Mesenteric fat pad (tissue), 1 donor: ENCODE measurements around the gene TBPL1. TPM values are rescaled to one million over a fixed set of nuclear protein-coding genes. Genes with fewer than 3 reads are reported as not detected.

Experiments
- DNase-seq: peaks from one replicate; pipeline ENCODE4 v3.0.0-alpha.2; 2020; ENCODE audit warnings: low spot score
- total RNA-seq: library from RNA; stranded (reverse); fragmentation: NEBNext Ultra II Directional; extraction: Animal tissue kit (Norgen Biotek cat#: 25700); gene quantifications from one replicate; pipeline ENCODE4 v1.2.1, GENCODE V29; 2021
- donor health status: DM: yes; HTN: yes; CAD: no.

Gene TBPL1
- total RNA-seq, 1 donor from 2014 or later: 16.5 TPM

DNA sequence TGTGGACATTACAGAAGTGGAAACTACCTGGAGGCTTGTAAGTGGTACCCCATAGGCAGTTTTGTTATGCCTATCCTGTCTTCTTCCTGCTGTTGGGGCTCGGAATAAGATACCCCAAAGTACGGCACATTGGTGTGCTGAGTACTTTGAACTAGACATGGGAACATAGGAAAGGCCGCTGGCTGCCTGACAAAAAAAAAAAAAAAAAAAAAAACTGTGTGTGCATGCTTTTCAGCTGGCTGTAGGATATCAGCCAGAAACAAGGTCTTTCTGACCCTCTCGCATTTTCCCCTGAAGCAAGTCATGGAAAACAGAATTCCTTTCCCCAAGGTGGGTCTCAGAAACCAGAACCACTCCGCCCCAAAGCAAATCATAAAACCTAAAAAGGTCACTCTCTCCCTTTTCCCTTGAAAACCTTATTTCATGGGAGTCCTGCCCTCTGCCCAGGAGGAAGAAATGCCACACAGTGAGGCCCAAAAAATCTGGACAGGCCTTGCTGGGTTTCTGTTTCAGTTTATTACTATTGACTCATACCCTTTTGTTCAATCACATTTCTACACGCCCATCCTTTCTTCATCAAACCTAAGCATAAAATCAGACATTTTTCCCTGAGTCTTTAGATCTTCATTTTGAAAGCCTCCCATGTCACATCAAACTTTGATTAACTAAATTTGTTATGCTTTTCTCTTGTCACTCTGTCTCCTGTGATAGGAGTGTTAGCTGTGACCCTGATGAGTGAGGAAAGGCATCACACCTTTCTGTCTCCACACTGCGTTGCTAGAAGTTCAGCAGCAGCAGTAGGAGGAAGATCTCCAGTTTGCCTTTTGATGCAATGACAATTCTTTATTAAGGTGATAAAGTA, 82.2 kb downstream of the TBPL1 start:
- no peak for DNase-seq

DNA sequence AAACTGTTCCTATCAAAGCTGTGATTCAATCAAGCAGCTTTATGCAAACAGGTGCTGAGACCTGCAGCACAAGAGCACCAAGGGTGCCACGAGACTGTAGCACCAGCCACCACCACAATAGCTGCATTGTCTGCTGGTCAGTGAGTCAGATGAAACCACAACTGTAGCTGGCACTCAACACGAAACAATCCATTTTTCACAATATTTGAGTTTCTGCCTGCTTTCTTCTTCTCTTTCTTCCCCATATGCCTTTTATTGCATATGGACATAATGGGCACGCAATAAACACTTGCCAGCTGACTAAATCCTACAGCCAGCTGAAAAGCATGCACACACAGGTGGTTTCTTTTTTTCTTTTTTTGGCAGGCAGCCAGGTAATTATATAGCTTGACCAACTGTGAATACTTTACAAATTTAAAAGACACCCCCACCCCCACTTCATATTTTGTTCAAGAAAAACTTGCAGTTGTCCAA, 82.8 kb downstream of the TBPL1 start:
- no peak for DNase-seq

DNA sequence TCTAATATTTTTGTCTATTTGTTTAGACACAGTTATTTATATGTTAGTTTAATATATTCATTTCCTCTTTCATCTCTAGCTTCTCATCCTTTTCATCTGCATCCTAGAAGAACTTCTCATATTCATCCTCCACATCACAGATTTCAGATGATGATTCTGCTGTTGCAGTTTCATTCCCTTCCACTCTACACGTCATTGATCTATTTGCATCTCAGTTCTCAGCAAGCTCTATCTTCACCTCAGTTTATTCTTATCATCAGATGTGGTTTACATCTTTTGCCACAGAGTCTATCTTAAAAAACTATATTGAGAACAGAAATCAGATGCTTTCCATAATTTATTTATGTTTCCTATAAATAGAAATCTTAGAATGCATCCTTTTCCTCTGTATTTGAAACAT, 86.1 kb downstream of the TBPL1 start:
- DNase-seq: no peak

Other genes with a start within 250 kb of the TBPL1 start
- 5.2 TPM for gene TCF21, start 64.1 kb upstream of the TBPL1 start, total RNA-seq
- gene SLC2A12, start 99.4 kb downstream of the TBPL1 start, total RNA-seq: 0.13 TPM